ENCODE data around the gene TMEM185B. TPM values are rescaled to one million over a fixed set of nuclear protein-coding genes. Genes with fewer than 3 reads are reported as not detected.

Gene TMEM185B
- total RNA-seq, 2 donors from 2014 or later: 24.0 to 36.0 TPM

DNA sequence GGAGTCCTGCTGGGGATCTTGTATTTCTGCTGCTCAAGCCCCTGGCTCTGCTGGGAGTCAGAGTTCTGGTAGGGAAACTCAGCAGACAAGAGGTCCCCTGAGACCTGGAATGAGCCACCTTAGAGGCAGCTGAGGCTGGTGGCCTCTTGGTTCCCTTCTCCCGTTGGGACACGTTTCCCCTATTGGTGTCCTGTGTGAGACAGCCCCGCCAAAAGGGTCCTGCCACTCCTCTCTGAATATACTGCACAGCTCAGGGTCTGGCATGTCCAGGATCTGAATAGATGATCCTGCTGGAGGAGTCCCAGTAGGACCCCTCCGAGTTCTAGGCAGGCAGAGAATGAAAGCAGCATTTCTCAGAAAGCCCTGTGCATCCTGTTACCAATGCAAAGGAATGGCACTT is 27.4 kb upstream of the TMEM185B start:
- H3K4me1 ChIP-seq (ENCODE audit: control insufficient read depth in 1 of 2, low read depth in 2 of 2): peaks cover 3 to 19% of the 10 kb centered on the region in 2 donors
- no peak for TF ChIP-seq CTCF (IDR thresholded peaks at IDR 0.05)
- H3K9me3 ChIP-seq: no peaks in the 10 kb centered on the region
- ATAC-seq (ENCODE audit: insufficient number of reproducible peaks, low FRiP score, low read depth) (no peak), DNase-seq (ENCODE audit: low spot score) (no peak)
- H3K4me3 ChIP-seq: no peak overlapping the region
- no peaks in the 10 kb centered on the region for H3K27me3 ChIP-seq (replicated peaks; ENCODE audit: insufficient read depth)
- no peaks in the 10 kb centered on the region for H3K36me3 ChIP-seq
- H3K27ac ChIP-seq: no peak overlapping the region

GRCh38 chr2:120247851-120248250 is 24.7 kb upstream of the TMEM185B start:
- Histone ChIP-seq H3K27me3 (replicated peaks; ENCODE audit: insufficient read depth) (no peaks in the 10 kb centered on the region), H3K4me3 (no peak overlapping the region), H3K4me1 (ENCODE audit: control insufficient read depth in 1 of 2, low read depth in 2 of 2) (peaks cover 0 to 3% of the 10 kb centered on the region in 2 donors), H3K27ac (no peak overlapping the region), H3K36me3 (no peaks in the 10 kb centered on the region), H3K9me3 (no peaks in the 10 kb centered on the region)
- ATAC-seq (ENCODE audit: insufficient number of reproducible peaks, low FRiP score, low read depth) (no peak), DNase-seq (ENCODE audit: low spot score) (no peak)
- no peak for TF ChIP-seq CTCF (IDR thresholded peaks at IDR 0.05)

- no peak overlapping the region for H3K4me3 ChIP-seq
- H3K36me3 ChIP-seq: no peaks in the 10 kb centered on the region
- H3K4me1 ChIP-seq (ENCODE audit: control insufficient read depth in 1 of 2, low read depth in 2 of 2): peaks cover 0 to under 1% of the 10 kb centered on the region in 2 donors
- no peak for DNase-seq (ENCODE audit: low spot score)
- H3K9me3 ChIP-seq: no peaks in the 10 kb centered on the region
- no peak for TF ChIP-seq CTCF (IDR thresholded peaks at IDR 0.05)
- H3K27ac ChIP-seq: no peak overlapping the region
- no peak for ATAC-seq (ENCODE audit: insufficient number of reproducible peaks, low FRiP score, low read depth)
- H3K27me3 ChIP-seq (replicated peaks; ENCODE audit: insufficient read depth): no peaks in the 10 kb centered on the region
Measured at GRCh38 chr2:120246546-120247300, 23.5 kb upstream of the TMEM185B start.

GRCh38 chr2:120245520-120246332 is 22.5 kb upstream of the TMEM185B start:
- Histone ChIP-seq H3K36me3 (no peaks in the 10 kb centered on the region), H3K4me3 (no peak overlapping the region), H3K4me1 (ENCODE audit: control insufficient read depth in 1 of 2, low read depth in 2 of 2) (no peaks in the 10 kb centered on the region), H3K27ac (no peak overlapping the region), H3K27me3 (replicated peaks; ENCODE audit: insufficient read depth) (no peaks in the 10 kb centered on the region), H3K9me3 (no peaks in the 10 kb centered on the region)
- DNase-seq (ENCODE audit: low spot score): no peak
- TF ChIP-seq CTCF (IDR thresholded peaks at IDR 0.05): no peak
- no peak for ATAC-seq (ENCODE audit: insufficient number of reproducible peaks, low FRiP score, low read depth)
